Left hindlimb (tissue), 1 donor: ENCODE results near the gene RFT1.
A peak's percentile ranks its signal among the peaks of the same experiment; 100 is the strongest.
"Not testable (repeated sequence)": the region's sequence is repeated elsewhere in the genome, so short reads cannot be mapped to it uniquely, and the experiment has no call there.

Experiments used
- DNase-seq: peaks from one replicate; pipeline ENCODE4 v3.0.0-alpha.2; 2018

Gene RFT1

GRCh38 chr3:53065841-53066480 is 64.3 kb downstream of the RFT1 start:
- no peak for DNase-seq

GRCh38 chr3:53062905-53063304 is 67.3 kb downstream of the RFT1 start:
- DNase-seq, result no peak

- no peak for DNase-seq
These were observed 73.8 kb downstream of the RFT1 start for GRCh38 chr3:53056442-53056841.

DNA sequence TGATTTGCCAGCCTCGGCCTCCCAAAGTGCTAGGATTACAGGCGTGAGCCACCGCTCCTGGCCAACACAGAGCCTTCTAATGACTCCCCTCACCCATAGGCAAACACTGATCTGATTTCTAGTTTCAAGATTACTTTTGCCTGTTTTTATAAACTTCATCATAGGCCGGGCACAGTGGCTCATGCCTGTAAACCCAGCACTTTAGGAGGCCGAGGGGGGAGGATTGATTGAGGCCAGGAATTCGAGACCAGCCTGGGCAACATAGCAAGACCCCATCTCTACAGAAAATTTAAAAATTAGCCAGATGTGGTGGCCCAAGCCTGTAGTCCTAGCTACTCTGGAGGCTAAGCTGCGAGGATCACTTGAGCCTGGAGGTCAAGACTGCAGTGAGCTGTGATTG is 76.0 kb downstream of the RFT1 start:
- not testable (repeated sequence) for DNase-seq

DNA sequence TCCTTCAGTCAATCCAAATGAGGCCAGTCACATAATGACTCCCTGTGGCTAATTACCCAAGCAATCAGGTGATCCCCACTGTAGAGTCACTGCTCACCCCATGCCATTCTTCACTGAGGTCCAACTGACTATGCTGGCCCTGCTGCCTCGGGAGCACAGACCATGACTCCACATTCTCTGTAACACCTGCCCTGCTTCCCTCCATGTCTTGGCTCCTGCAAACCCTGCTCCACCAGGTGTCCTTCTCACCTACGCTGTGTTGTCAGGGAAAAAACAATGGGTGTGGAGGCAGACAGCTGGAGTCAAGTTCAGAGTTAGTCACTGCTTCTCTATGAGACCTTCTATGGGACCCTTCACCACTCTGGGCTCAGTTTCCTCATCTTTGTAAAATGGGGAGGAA is 78.3 kb downstream of the RFT1 start:
- no peak for DNase-seq

- no peak for DNase-seq
These were observed 80.2 kb downstream of the RFT1 start for GRCh38 chr3:53049987-53050386.

- DNase-seq, result peak; percentile 54
These were observed 83.8 kb downstream of the RFT1 start for GRCh38 chr3:53046171-53047170.

DNA sequence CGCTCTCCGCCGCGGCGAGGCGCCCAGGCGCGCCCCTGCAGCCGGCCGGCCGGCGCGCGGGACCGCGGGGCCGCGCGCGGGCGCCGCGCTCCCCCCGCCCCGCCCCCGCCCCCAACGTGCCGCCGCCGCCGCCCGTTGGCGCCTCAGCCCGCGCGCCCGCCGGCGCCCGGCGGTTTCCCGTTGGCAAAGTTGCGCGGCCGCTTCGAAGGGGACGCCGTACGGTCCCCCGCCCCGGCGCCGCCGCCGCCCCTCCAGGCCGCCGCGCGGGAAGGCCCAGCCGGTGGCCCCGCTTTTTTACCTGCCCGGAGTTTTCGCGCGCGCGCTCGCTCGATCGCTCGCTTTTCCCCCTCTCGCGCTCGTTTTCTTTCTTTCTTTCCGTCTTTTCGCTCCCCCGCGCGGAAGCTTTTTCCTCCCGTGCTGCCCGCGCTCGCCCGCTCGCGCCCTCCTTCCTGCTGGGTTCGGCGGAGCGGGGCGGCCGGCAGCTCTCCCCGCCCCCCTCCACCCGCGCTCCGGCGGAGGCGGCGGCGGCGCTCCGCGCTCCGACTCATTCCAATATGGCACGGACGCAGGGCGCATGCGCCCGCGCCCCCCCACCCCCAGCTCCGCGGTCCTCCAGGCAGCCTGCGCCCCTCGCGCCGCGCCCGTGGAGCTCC is 84.6 kb downstream of the RFT1 start, which contains the start of gene SFMBT1:
SFMBT1 (minus strand) TSS at position 556 of the 653 bp plus-strand sequence. CDS start 76,945 bp downstream, outside the sequence.
- DNase-seq, result peak; percentile 79

GRCh38 chr3:53044711-53045517 is 85.3 kb downstream of the RFT1 start:
- DNase-seq, result peak; percentile 62

GRCh38 chr3:53044371-53044710 is 85.9 kb downstream of the RFT1 start:
- no peak for DNase-seq

DNA sequence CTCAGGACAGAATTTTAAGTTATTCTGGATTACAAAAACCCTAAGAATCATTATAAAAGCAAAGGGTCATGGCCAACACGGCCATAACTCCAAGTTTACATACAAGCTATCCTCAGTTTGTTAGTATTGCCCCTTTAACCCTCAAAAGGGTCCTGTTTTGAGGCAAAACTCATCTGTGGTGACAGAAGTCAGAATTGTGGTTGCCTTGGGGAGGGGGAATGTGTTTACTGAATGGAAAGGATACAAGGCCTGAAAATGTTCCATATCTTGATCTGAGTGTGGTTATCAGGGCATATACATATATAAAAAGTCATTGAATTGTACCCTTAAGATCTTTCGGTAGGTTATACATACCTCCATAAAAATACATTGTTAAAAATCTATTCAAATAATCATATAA is 86.5 kb downstream of the RFT1 start:
- DNase-seq, result no peak

DNA sequence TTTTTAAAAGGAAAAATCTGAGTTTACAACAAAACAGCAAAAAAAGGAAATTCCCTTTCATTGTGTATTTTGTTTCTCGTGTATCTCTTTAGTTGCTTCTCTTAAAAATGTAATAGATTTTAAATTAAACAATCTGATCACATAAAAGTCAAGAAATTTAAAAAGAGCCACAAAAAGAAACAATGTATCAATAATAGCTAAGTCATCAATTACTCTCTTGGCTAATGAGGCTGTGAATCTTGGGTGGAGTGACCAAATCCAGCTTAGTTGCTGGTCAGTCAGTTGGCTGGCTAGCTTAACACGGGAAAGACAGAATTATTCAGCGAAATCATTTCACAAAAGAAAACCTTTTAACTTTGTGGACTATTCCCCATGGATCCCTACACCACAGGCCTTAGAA is 87.6 kb downstream of the RFT1 start:
- no peak for DNase-seq

DNA sequence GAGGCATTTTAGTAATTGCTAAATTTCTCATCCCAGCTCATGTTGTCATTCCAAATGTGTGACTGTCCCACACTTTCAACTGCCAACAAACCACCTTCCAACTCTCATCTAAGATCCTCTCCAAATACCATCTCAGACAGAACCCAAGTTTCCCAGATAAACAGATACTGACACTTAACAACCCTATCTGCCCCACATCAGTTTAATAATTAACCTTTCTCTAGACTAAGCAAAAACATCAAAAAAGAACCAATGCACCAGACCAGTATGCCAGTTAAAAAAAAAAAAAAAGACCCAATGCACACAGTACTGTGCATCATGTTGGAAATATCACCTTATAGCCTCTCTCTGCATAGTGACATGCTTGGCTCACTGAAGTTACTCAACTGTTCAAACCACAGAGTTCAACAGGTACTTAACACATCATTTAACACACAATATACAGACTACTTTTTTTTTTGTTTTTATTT is 89.8 kb downstream of the RFT1 start:
- DNase-seq, result no peak

DNA sequence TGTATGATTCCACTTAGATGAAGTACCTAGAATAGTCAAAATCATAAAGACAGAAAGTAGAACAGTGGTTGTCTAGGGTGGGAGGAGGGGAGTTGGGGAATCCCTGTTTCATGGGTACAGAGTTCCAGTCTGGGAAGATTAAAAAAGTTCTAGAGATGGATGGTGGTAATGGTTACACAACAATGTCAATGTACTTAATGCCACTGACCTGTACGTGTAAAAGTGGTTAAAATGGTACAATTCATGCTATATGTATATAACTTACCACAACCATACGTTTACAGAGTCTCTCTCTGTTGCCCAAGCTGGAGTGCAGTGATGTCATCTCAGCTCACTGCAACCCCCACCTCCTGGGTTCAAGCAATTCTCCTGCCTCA is 90.9 kb downstream of the RFT1 start:
- no peak for DNase-seq

DNA sequence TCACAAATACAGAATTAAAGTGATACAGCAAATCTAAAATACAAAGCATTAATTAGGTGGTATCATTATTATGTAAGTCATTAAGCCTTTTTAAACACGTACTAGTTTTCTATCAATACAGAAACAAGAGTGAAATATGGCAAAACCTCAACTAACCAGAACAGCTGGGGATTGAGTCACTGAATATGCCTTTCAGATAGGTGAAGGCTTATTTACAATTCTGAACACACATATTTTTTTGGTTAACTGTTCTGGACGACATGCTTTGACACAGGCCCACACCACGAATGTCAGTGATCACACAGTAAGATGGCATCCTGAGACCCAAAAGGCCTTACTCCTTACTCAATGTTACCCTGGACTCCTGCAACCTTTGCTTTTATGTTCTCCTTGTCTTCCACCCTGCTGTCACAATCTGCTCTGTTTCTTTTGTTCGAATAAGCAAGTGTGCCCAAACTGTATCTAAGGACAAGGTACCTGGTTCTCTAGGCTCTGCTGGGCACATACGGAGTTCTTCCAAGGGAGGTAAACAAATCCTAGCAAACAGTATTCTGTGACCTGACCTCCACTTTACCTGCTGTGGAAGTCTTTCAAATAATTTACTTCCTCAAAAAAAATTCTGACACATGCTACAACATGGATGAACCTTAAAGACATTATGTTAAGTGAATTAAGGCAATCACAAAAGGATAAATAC is 91.4 kb downstream of the RFT1 start:
- no peak for DNase-seq
